ENCODE results near the gene RPS6KA6.

The RPS6KA6 gene

GRCh38 chrX:84187533-84188319 is at the start of gene RPS6KA6:
Gene RPS6KA6, minus strand, starts transcription at chrX:84188199. Its CDS starts 300 bp downstream, at chrX:84187899.
- no peaks in the 10 kb centered on the region for H3K36me3 Mint-ChIP-seq (ENCODE audit: low read depth)
- H3K27ac Mint-ChIP-seq: peak within 1 kb of the TSS; percentile 29 to 80 (median 61)
- H3K4me1 Mint-ChIP-seq: peaks cover 5% of the 10 kb centered on the region
- peaks cover 5% of the 10 kb centered on the region for H3K27me3 Mint-ChIP-seq (ENCODE audit: low read depth)
- H3K9me3 Mint-ChIP-seq: peaks cover 3% of the 10 kb centered on the region
- H3K4me3 Mint-ChIP-seq: peak within 1 kb of the TSS; percentile 84 to 89 (median 87)
- no peak for TF ChIP-seq CTCF (IDR thresholded peaks at IDR 0.05; ENCODE audit: unreplicated experiment in 3 of 3)

GRCh38 chrX:84224741-84225140 is 36.7 kb upstream of the RPS6KA6 start:
- Mint-ChIP-seq H3K27ac (no peak overlapping the region), H3K9me3 (no peaks in the 10 kb centered on the region), H3K4me3 (no peak overlapping the region), H3K4me1 (no peaks in the 10 kb centered on the region), H3K36me3 (ENCODE audit: low read depth) (no peaks in the 10 kb centered on the region), H3K27me3 (ENCODE audit: low read depth) (no peaks in the 10 kb centered on the region)
- TF ChIP-seq CTCF (IDR thresholded peaks at IDR 0.05; ENCODE audit: unreplicated experiment in 3 of 3): no peak

- no peak overlapping the region for H3K27ac Mint-ChIP-seq
- no peaks in the 10 kb centered on the region for H3K27me3 Mint-ChIP-seq (ENCODE audit: low read depth)
- no peaks in the 10 kb centered on the region for H3K9me3 Mint-ChIP-seq
- H3K36me3 Mint-ChIP-seq (ENCODE audit: low read depth): no peaks in the 10 kb centered on the region
- no peaks in the 10 kb centered on the region for H3K4me1 Mint-ChIP-seq
- H3K4me3 Mint-ChIP-seq: no peak overlapping the region
- TF ChIP-seq CTCF (IDR thresholded peaks at IDR 0.05; ENCODE audit: unreplicated experiment in 3 of 3): no peak
These were observed 35.3 kb upstream of the RPS6KA6 start for GRCh38 chrX:84223261-84223660.

GRCh38 chrX:84221181-84221580 is 33.2 kb upstream of the RPS6KA6 start:
- H3K9me3 Mint-ChIP-seq: no peaks in the 10 kb centered on the region
- no peaks in the 10 kb centered on the region for H3K36me3 Mint-ChIP-seq (ENCODE audit: low read depth)
- no peaks in the 10 kb centered on the region for H3K4me1 Mint-ChIP-seq
- TF ChIP-seq CTCF (IDR thresholded peaks at IDR 0.05; ENCODE audit: unreplicated experiment in 3 of 3): no peak
- no peak overlapping the region for H3K27ac Mint-ChIP-seq
- H3K4me3 Mint-ChIP-seq: no peak overlapping the region
- no peaks in the 10 kb centered on the region for H3K27me3 Mint-ChIP-seq (ENCODE audit: low read depth)

GRCh38 chrX:84219551-84219950 is 31.6 kb upstream of the RPS6KA6 start:
- H3K27me3 Mint-ChIP-seq (ENCODE audit: low read depth): no peaks in the 10 kb centered on the region

More at GRCh38 chrX:84219551-84219950, 31.6 kb upstream of the RPS6KA6 start:
- H3K4me3 Mint-ChIP-seq: no peak overlapping the region
- no peaks in the 10 kb centered on the region for H3K4me1 Mint-ChIP-seq
- H3K27ac Mint-ChIP-seq: no peak overlapping the region
- no peaks in the 10 kb centered on the region for H3K9me3 Mint-ChIP-seq
- no peak for TF ChIP-seq CTCF (IDR thresholded peaks at IDR 0.05; ENCODE audit: unreplicated experiment in 3 of 3)
- H3K36me3 Mint-ChIP-seq (ENCODE audit: low read depth): no peaks in the 10 kb centered on the region

Data from nephron (organoid).